Lower leg skin (tissue), 3 donors: ENCODE measurements around the gene ABCA4.
"Not testable (repeated sequence)": the region's sequence is repeated elsewhere in the genome, so short reads cannot be mapped to it uniquely, and the experiment has no call there.

Source experiments
- CTCF ChIP-seq, 3 donors: fragments of 450-650 bp; IDR thresholded peaks; one replicate each; pipeline ENCODE4 v1.5.1; 2016; ENCODE audit warnings: antibody characterized with exemption in 3 of 3, mild to moderate bottlenecking in 3 of 3, moderate library complexity in 2 of 3
- POLR2A ChIP-seq, 2 donors: fragments of 450-650 bp; IDR thresholded peaks; one replicate each; pipeline ENCODE4 v1.6.1; 2016 to 2017; ENCODE audit warnings: antibody characterized with exemption in 2 of 2, mild to moderate bottlenecking in 1 of 2, moderate library complexity in 1 of 2

- TF ChIP-seq CTCF, POLR2A (IDR thresholded peaks at IDR 0.05): not testable (repeated sequence)
These were observed 43.2 kb upstream of the ABCA4 start for GRCh38 chr1:94164121-94164520.
